ENCODE results near the gene MTMR4. TPM values are rescaled to one million over a fixed set of nuclear protein-coding genes. Genes with fewer than 3 reads are reported as not detected.

The MTMR4 gene
- total and polyA plus RNA-seq, 4 donors, result 17.2 to 70.1 (median 29.9) TPM

DNA sequence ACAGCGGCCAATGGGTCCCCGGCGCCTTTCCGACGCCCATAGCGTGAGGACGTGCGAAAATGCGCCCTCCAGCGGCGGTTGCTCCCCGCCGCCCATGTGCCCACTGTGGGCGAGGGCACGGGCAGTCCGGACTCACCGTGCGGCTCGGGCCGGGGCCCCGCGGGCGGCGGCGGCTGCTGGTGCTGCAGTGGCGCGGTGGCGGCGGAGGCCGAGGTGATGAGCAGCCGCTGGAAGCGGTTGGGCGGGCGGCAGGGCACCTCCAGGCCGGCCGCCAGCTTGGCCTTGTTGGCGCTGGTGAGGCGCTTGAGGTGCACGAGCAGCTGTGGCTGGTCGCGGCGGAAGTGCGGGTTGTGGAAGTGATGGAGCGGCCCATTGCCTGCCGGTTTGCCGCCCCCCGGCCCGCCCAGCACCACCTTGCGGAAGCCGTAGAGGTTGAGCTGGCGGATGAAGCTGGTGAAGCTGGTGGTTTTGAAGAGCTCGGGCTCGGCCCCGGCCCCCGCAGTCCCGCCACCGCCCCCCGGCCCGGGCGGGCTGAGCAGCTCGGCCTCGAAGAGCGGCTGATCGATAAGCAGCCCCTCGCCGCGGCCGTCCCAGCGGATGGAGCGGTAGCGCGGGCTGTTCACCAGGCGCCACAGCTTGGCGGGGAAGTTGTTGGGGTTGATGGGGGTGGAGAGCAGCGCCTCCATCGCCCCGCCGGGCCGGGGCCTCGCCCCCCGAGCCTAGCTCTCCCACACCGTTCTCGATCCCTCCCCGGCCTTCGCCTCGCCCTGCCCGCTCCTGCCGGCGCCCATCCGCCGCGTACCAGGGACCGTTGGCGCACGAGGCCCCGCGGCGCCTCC, 26.6 kb downstream of the MTMR4 start, which contains the start of gene HSF5:
TSS of gene HSF5 (minus strand) at position 820 of the 839 bp plus-strand sequence. CDS start at position 686, 134 bp downstream.
- H3K9me3 ChIP-seq (ENCODE audit: control insufficient read depth in 4 of 4, low read length in 3 of 4), result no peaks in the 10 kb centered on the region
- TF ChIP-seq, protein P1, sequence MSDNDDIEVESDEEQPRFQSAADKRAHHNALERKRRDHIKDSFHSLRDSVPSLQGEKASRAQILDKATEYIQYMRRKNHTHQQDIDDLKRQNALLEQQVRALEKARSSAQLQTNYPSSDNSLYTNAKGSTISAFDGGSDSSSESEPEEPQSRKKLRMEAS (IDR thresholded peaks at IDR 0.05), result no peak
- TF ChIP-seq GABPA (IDR thresholded peaks at IDR 0.05 in 1 of 2, conservative IDR thresholded peaks at IDR 0.05 in 1 of 2), result no peak
- no peak for TF ChIP-seq JUND (IDR thresholded peaks at IDR 0.05)
- TF ChIP-seq FOXA2 (IDR thresholded peaks at IDR 0.05), result no peak
- TF ChIP-seq FOXA1 (IDR thresholded peaks at IDR 0.05), result no peak
- TF ChIP-seq TAF1 (conservative IDR thresholded peaks at IDR 0.05), result no peak
- no peak for TF ChIP-seq HNF4A (conservative IDR thresholded peaks at IDR 0.05)
- no peak for TF ChIP-seq YY1 (IDR thresholded peaks at IDR 0.05)
- no peak for TF ChIP-seq SP1 (IDR thresholded peaks at IDR 0.05)
- TF ChIP-seq RAD21 (IDR thresholded peaks at IDR 0.05), result no peak
- TF ChIP-seq, protein P2, sequence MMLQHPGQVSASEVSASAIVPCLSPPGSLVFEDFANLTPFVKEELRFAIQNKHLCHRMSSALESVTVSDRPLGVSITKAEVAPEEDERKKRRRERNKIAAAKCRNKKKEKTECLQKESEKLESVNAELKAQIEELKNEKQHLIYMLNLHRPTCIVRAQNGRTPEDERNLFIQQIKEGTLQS (IDR thresholded peaks at IDR 0.05), result no peak
- TF ChIP-seq HNF4G (IDR thresholded peaks at IDR 0.05), result no peak
- no peak for TF ChIP-seq RXRA (IDR thresholded peaks at IDR 0.05)
- no peak for TF ChIP-seq NR2F2 (IDR thresholded peaks at IDR 0.05)
- TF ChIP-seq, protein P3, sequence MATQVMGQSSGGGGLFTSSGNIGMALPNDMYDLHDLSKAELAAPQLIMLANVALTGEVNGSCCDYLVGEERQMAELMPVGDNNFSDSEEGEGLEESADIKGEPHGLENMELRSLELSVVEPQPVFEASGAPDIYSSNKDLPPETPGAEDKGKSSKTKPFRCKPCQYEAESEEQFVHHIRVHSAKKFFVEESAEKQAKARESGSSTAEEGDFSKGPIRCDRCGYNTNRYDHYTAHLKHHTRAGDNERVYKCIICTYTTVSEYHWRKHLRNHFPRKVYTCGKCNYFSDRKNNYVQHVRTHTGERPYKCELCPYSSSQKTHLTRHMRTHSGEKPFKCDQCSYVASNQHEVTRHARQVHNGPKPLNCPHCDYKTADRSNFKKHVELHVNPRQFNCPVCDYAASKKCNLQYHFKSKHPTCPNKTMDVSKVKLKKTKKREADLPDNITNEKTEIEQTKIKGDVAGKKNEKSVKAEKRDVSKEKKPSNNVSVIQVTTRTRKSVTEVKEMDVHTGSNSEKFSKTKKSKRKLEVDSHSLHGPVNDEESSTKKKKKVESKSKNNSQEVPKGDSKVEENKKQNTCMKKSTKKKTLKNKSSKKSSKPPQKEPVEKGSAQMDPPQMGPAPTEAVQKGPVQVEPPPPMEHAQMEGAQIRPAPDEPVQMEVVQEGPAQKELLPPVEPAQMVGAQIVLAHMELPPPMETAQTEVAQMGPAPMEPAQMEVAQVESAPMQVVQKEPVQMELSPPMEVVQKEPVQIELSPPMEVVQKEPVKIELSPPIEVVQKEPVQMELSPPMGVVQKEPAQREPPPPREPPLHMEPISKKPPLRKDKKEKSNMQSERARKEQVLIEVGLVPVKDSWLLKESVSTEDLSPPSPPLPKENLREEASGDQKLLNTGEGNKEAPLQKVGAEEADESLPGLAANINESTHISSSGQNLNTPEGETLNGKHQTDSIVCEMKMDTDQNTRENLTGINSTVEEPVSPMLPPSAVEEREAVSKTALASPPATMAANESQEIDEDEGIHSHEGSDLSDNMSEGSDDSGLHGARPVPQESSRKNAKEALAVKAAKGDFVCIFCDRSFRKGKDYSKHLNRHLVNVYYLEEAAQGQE (IDR thresholded peaks at IDR 0.05), result no peak
- TF ChIP-seq EGR1 (IDR thresholded peaks at IDR 0.05; ENCODE audit: low read depth in 2 of 2), result no peak
- no peak within 1 kb of the TSS for H3K9ac ChIP-seq (ENCODE audit: low read depth in 1 of 2, low read length in 2 of 2)
- peaks cover 0 to 7% (median 0%) of the 10 kb centered on the region in 4 donors for H3K4me1 ChIP-seq (ENCODE audit: control insufficient read depth in 4 of 4, insufficient read depth in 4 of 4, low read length in 3 of 4)
- H3K27me3 ChIP-seq (ENCODE audit: control insufficient read depth in 4 of 4, insufficient read depth in 4 of 4, low read length in 3 of 4), result no peaks in the 10 kb centered on the region
- peak; percentile 67 for DNase-seq (ENCODE audit: low spot score)
- no peak within 1 kb of the TSS for H3K4me3 ChIP-seq (ENCODE audit: low read depth in 1 of 3, low read length in 3 of 3)
- peaks cover 16 to 44% (median 40%) of the 10 kb centered on the region in 4 donors for H3K36me3 ChIP-seq (ENCODE audit: control insufficient read depth in 4 of 4, insufficient read depth in 3 of 4, low read depth in 1 of 4, low read length in 3 of 4)
- 75% methylated on average over 98 of the region's 98 CpGs for WGBS
- no peak within 1 kb of the TSS for H3K27ac ChIP-seq (ENCODE audit: low read depth in 1 of 2, low read length in 2 of 2)

DNA sequence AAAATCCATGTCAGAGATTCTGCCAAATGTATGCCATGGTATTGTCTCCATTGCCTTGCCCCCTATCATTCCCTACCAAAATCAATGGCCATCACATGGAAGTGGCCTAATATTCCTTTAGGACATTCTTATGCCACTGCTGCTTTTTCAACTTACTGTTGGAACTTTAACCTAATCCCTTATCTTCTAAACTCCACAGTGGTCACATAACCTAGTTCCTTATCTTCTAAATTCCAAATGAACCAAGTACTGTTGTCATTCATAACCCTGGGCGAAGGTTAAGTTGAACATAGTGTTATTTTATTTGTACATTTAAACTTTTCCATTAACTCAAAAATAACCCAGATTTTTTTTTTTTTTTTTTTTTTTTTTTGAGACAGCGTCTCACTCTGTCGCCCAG, 29.8 kb downstream of the MTMR4 start:
- Histone ChIP-seq H3K27me3 (ENCODE audit: control insufficient read depth in 4 of 4, insufficient read depth in 4 of 4, low read length in 3 of 4) (no peaks in the 10 kb centered on the region), H3K27ac (ENCODE audit: low read depth in 1 of 2, low read length in 2 of 2) (peak overlapping the region; percentile 28 to 31), H3K36me3 (ENCODE audit: control insufficient read depth in 4 of 4, insufficient read depth in 3 of 4, low read depth in 1 of 4, low read length in 3 of 4) (peaks cover 9 to 15% (median 11%) of the 10 kb centered on the region in 4 donors), H3K9me3 (ENCODE audit: control insufficient read depth in 4 of 4, low read length in 3 of 4) (no peaks in the 10 kb centered on the region), H3K4me3 (ENCODE audit: low read depth in 1 of 3, low read length in 3 of 3) (no peak overlapping the region), H3K4me1 (ENCODE audit: control insufficient read depth in 4 of 4, insufficient read depth in 4 of 4, low read length in 3 of 4) (peaks cover 0 to 7% (median 0%) of the 10 kb centered on the region in 4 donors), H3K9ac (ENCODE audit: low read depth in 1 of 2, low read length in 2 of 2) (no peak overlapping the region)
- no peak for DNase-seq (ENCODE audit: low spot score)
- WGBS, result 34% methylated on average over 3 of the region's 3 CpGs
- TF ChIP-seq, protein P3 (IDR thresholded peaks at IDR 0.05), result peak; percentile 16
- TF ChIP-seq FOXA1 (IDR thresholded peaks at IDR 0.05) (no peak), EGR1 (IDR thresholded peaks at IDR 0.05; ENCODE audit: low read depth in 2 of 2) (no peak), YY1 (IDR thresholded peaks at IDR 0.05) (no peak), TAF1 (conservative IDR thresholded peaks at IDR 0.05) (no peak), SP1 (IDR thresholded peaks at IDR 0.05) (peak; percentile 17), HNF4A (conservative IDR thresholded peaks at IDR 0.05) (peak; percentile 45 to 77), RXRA (IDR thresholded peaks at IDR 0.05) (peak in 1 of 2 donors; percentile 70), RAD21 (IDR thresholded peaks at IDR 0.05) (no peak), HNF4G (IDR thresholded peaks at IDR 0.05) (no peak), FOXA2 (IDR thresholded peaks at IDR 0.05) (no peak), JUND (IDR thresholded peaks at IDR 0.05) (no peak), NR2F2 (IDR thresholded peaks at IDR 0.05) (no peak), GABPA (IDR thresholded peaks at IDR 0.05 in 1 of 2, conservative IDR thresholded peaks at IDR 0.05 in 1 of 2) (no peak)
- TF ChIP-seq, protein P1 (IDR thresholded peaks at IDR 0.05), result no peak
- TF ChIP-seq, protein P2 (IDR thresholded peaks at IDR 0.05), result no peak
- TF ChIP-seq, protein P4, sequence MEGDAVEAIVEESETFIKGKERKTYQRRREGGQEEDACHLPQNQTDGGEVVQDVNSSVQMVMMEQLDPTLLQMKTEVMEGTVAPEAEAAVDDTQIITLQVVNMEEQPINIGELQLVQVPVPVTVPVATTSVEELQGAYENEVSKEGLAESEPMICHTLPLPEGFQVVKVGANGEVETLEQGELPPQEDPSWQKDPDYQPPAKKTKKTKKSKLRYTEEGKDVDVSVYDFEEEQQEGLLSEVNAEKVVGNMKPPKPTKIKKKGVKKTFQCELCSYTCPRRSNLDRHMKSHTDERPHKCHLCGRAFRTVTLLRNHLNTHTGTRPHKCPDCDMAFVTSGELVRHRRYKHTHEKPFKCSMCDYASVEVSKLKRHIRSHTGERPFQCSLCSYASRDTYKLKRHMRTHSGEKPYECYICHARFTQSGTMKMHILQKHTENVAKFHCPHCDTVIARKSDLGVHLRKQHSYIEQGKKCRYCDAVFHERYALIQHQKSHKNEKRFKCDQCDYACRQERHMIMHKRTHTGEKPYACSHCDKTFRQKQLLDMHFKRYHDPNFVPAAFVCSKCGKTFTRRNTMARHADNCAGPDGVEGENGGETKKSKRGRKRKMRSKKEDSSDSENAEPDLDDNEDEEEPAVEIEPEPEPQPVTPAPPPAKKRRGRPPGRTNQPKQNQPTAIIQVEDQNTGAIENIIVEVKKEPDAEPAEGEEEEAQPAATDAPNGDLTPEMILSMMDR (IDR thresholded peaks at IDR 0.05; ENCODE audit: low read depth, low read length, missing input control), result no peak
